K562 (cell line): ENCODE results near the gene MEIS2. TPM values are rescaled to one million over a fixed set of nuclear protein-coding genes. Genes with fewer than 3 reads are reported as not detected.

Source experiments
- ATAC-seq: fragments of 200-7000 bp; cut with Tn5 transposase; 3 replicates; pipeline ENCODE4 v1.9.1; 2020; ENCODE audit warnings: moderate library complexity
- BruUV-seq: library from RNA; stranded (reverse); fragments of 400-500 nt; replicated peaks from 2 replicates; lab custom pipeline; 2021; lab: Mats Ljungman, UMichigan
- CTCF ChIA-PET: fragments of 300-600 bp; formaldehyde crosslinking; extraction: SDS; loops from one replicate; lab custom pipeline; 2021; ENCODE audit warnings: low intra/inter-chr PET ratio; lab: Yijun Ruan, JAX
- POLR2A ChIA-PET: fragments of 300-600, 350-650 bp; sonication (Branson Sonifier 250); formaldehyde crosslinking; extraction: SDS; loops from one replicate; lab custom pipeline; 2021; ENCODE audit warnings: antibody characterized with exemption, inconsistent platforms; lab: Yijun Ruan, JAX
- DNase-seq, 4 experiments: peaks; one replicate each; pipeline versions ENCODE4 v3.0.0 to v3.0.0-alpha.2; 2011 to 2018; ENCODE audit warnings: low spot score in 3 of 4, mixed read lengths in 3 of 4; ENCODE audit errors: extremely low read depth in 1 of 4
- FAIRE-seq: peaks from 2 replicates; lab custom pipeline; 2011; peaks lifted over from hg19 to GRCh38; lab: Jason Lieb, UNC
- H2AFZ ChIP-seq: 2 replicates; pipeline ENCODE4 v1.6.0; 2011; ENCODE audit warnings: low read depth, low read length, control low read depth, inconsistent platforms
- H3K27ac ChIP-seq: fragments of 200-600 bp; 3 replicates; pipeline ENCODE4 v1.8.0; 2011; ENCODE audit warnings: low read depth, mild to moderate bottlenecking, control low read depth, inconsistent platforms, low read length, moderate library complexity, mixed read lengths; ENCODE audit errors: extremely low read depth
- H3K27me3 ChIP-seq, 2 experiments: fragments of 300-600 bp in 1 of 2; 2 replicates in 1 of 2; 3 replicates in 1 of 2; pipeline versions ENCODE4 v1.6.0 to v1.8.0; 2011; ENCODE audit warnings: inconsistent platforms in 2 of 2, low read length in 2 of 2, mild to moderate bottlenecking in 1 of 2, mixed read lengths in 1 of 2, moderate library complexity in 1 of 2; ENCODE audit not compliant: control insufficient read depth in 2 of 2, insufficient read depth in 2 of 2
- H3K36me3 ChIP-seq: fragments of 300-600 bp; 3 replicates; pipeline ENCODE4 v1.8.0; 2011; ENCODE audit warnings: mild to moderate bottlenecking, low read length, inconsistent platforms; ENCODE audit not compliant: control insufficient read depth, insufficient read depth
- H3K4me1 ChIP-seq, 2 experiments: fragments of 200-600 bp in 1 of 2; replicated peaks in 1 of 2; 2 replicates in 1 of 2; 3 replicates in 1 of 2; pipeline versions ENCODE4 v1.5.1 to v1.8.0; 2011; ENCODE audit warnings: inconsistent platforms in 2 of 2, low read length in 2 of 2, mild to moderate bottlenecking in 1 of 2, mixed read lengths in 1 of 2, moderate library complexity in 1 of 2; ENCODE audit not compliant: control insufficient read depth in 2 of 2, insufficient read depth in 2 of 2
- H3K4me2 ChIP-seq: 2 replicates; pipeline ENCODE4 v1.6.1; 2011; ENCODE audit warnings: low read length, control low read depth, inconsistent platforms, mixed read lengths; ENCODE audit not compliant: insufficient read depth
- H3K4me3 ChIP-seq: fragments of 200-600 bp; sonication (generic), shearing (Covaris generic); 2 replicates; pipeline ENCODE4 v1.5.1; 2016; ENCODE audit warnings: control low read depth, inconsistent platforms
- H3K79me2 ChIP-seq: fragments of 200-600 bp; 3 replicates; pipeline ENCODE4 v1.8.0; 2011; ENCODE audit warnings: low read length, inconsistent platforms; ENCODE audit not compliant: control insufficient read depth, insufficient read depth
- H3K9ac ChIP-seq, 2 experiments: 2 replicates each; pipeline versions ENCODE4 v1.6.0 to v1.6.1; 2011; ENCODE audit warnings: low read depth in 2 of 2, low read length in 2 of 2, control low read depth in 1 of 2, inconsistent platforms in 1 of 2, mild to moderate bottlenecking in 1 of 2, mixed read lengths in 1 of 2; ENCODE audit not compliant: insufficient read depth in 1 of 2
- H3K9me1 ChIP-seq: one replicate; pipeline ENCODE4 v1.6.0; 2011; ENCODE audit warnings: inconsistent platforms, mild to moderate bottlenecking, low read length, moderate library complexity; ENCODE audit not compliant: control insufficient read depth, insufficient read depth
- H3K9me3 ChIP-seq: replicated peaks from 2 replicates; pipeline ENCODE4 v1.5.1; 2011; ENCODE audit warnings: low read depth, low read length, inconsistent platforms; ENCODE audit not compliant: control insufficient read depth, insufficient read depth
- H4K20me1 ChIP-seq: replicated peaks from 2 replicates; pipeline ENCODE4 v1.6.1; 2011; ENCODE audit warnings: low read length, inconsistent platforms, mixed read lengths; ENCODE audit not compliant: control insufficient read depth, insufficient read depth
- HDAC8 ChIP-seq: fragments of 450-650 bp; IDR thresholded peaks from 2 replicates; pipeline ENCODE4 v1.6.1; 2016; ENCODE audit warnings: mild to moderate bottlenecking, missing genetic modification characterization, moderate library complexity, missing compliant biosample characterization
- ZNF12 ChIP-seq: sonication (generic); formaldehyde crosslinking; IDR thresholded peaks from 2 replicates; pipeline ENCODE4 v1.4.0; 2020; ENCODE audit warnings: mild to moderate bottlenecking, missing genetic modification reagents
- WGBS: fragments of 100-300 bp; shearing (Covaris generic); methylation state at CpG from one replicate; pipeline ENCODE4 v1.1.6; 2016; ENCODE audit warnings: low coverage, mixed read lengths; ENCODE audit not compliant: insufficient coverage; ENCODE audit errors: missing lambda C conversion rate; 5-methylcytosine and 5-hydroxymethylcytosine counted together
- in situ Hi-C: fragments of 300-500 bp; cut with MboI; formaldehyde crosslinking; loops from 4 replicates; pipeline ENCODE4 v1.15.0; 2018; ENCODE audit warnings: inconsistent platforms, mixed read lengths
- intact Hi-C: fragments of 100-400 bp; cut with micrococcal nuclease; formaldehyde crosslinking; loops from 2 replicates; pipeline ENCODE4 v1.14.2; 2022
- polyA plus RNA-seq, 8 experiments: library from polyadenylated mRNA; depleted of rRNA in 4 of 8; stranded (reverse) in 5 of 8; unstranded in 3 of 8; fragments of >200 nt; fragmentation: Nextera tagmentation in 2 of 8; fragmentation: Illumina TruSeq in 1 of 8; extraction: Ambion mirVana in 2 of 8; extraction: Trizol in 1 of 8; gene quantifications; 2 replicates each; pipeline versions ENCODE4 v1.2.1 to v1.2.3, GENCODE V29; 2011 to 2014; ENCODE audit warnings: inconsistent platforms in 1 of 8, missing spikeins in 1 of 8
- total RNA-seq, 7 experiments: library from RNA; depleted of rRNA in 6 of 7; stranded (reverse); fragments of >200 nt in 6 of 7; fragmentation: Illumina TruSeq in 2 of 7; extraction: Trizol in 2 of 7; gene quantifications; 2 replicates each; pipeline versions ENCODE4 v1.2.1 to v1.2.3, GENCODE V29; 2011 to 2021; ENCODE audit warnings: low replicate concordance in 1 of 7
- TF ChIP-seq, protein P1 (sequence below): fragments of 450-650 bp; formaldehyde crosslinking; conservative IDR thresholded peaks from 2 replicates; pipeline ENCODE4 v1.4.0; 2022; ENCODE audit warnings: mild to moderate bottlenecking, missing genetic modification characterization
- TF ChIP-seq, protein P2 (sequence below): fragments of 450-650 bp; formaldehyde crosslinking; IDR thresholded peaks from 2 replicates; pipeline ENCODE4 v1.4.0; 2022; ENCODE audit warnings: missing genetic modification characterization

The MEIS2 gene
- total and polyA plus RNA-seq, 9 of the 15 experiments (the other 6 are each of a cell fraction or from before 2014, with no cell fraction given): 7.5 to 64.2 (median 22.3) TPM

GRCh38 chr15:36967929-36968328 is 132.4 kb downstream of the MEIS2 start:
- H3K36me3 ChIP-seq: peaks cover 3% of the 10 kb centered on the region; the same call in 1 of the 3 replicates
- H3K9me1 ChIP-seq: no peaks in the 10 kb centered on the region
- ChIA-PET POLR2A (interaction anchor here (0.7 kb wide), 1 partner anchor 15 kb away, joined by 3 read pairs; no protein-coding TSS in a partner anchor), CTCF (no interaction called here)
- TF ChIP-seq, protein P1, sequence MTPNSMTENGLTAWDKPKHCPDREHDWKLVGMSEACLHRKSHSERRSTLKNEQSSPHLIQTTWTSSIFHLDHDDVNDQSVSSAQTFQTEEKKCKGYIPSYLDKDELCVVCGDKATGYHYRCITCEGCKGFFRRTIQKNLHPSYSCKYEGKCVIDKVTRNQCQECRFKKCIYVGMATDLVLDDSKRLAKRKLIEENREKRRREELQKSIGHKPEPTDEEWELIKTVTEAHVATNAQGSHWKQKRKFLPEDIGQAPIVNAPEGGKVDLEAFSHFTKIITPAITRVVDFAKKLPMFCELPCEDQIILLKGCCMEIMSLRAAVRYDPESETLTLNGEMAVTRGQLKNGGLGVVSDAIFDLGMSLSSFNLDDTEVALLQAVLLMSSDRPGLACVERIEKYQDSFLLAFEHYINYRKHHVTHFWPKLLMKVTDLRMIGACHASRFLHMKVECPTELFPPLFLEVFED (CRISPR knock-in tag): no peak
- TF ChIP-seq HDAC8 (no peak), ZNF12 (CRISPR knock-in tag) (peak; percentile 85)
- TF ChIP-seq, protein P2, sequence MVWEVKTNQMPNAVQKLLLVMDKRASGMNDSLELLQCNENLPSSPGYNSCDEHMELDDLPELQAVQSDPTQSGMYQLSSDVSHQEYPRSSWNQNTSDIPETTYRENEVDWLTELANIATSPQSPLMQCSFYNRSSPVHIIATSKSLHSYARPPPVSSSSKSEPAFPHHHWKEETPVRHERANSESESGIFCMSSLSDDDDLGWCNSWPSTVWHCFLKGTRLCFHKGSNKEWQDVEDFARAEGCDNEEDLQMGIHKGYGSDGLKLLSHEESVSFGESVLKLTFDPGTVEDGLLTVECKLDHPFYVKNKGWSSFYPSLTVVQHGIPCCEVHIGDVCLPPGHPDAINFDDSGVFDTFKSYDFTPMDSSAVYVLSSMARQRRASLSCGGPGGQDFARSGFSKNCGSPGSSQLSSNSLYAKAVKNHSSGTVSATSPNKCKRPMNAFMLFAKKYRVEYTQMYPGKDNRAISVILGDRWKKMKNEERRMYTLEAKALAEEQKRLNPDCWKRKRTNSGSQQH (CRISPR knock-in tag): no peak
- H3K27me3 ChIP-seq: no peaks in the 10 kb centered on the region
- DNase-seq (no peak), FAIRE-seq (no peak), ATAC-seq (no peak)
- H3K4me2 ChIP-seq: no peak overlapping the region
- H2AFZ ChIP-seq: no peak overlapping the region
- H3K79me2 ChIP-seq: no peaks in the 10 kb centered on the region
- no peaks in the 10 kb centered on the region for H3K4me1 ChIP-seq
- no peaks in the 10 kb centered on the region for H3K9me3 ChIP-seq
- no peak overlapping the region for H3K4me3 ChIP-seq
- H4K20me1 ChIP-seq: no peaks in the 10 kb centered on the region
- intact Hi-C loops (no loop called here), in situ Hi-C loops (no loop called here)
- BruUV-seq: no TSS peak
- H3K27ac ChIP-seq: no peak overlapping the region
- H3K9ac ChIP-seq: no peak overlapping the region
- WGBS: 94% methylated on average over 4 of the region's 4 CpGs
